Measurements from ENCODE around the gene MRGPRX3. TPM values are rescaled to one million over a fixed set of nuclear protein-coding genes. Genes with fewer than 3 reads are reported as not detected.

Gene MRGPRX3
- total and polyA plus RNA-seq, 2 of the 13 experiments (the other 11 are each of a cell fraction or from before 2014, with no cell fraction given), result 0.53 TPM; not detected in 1

GRCh38 chr11:18088366-18088765 is 44.0 kb upstream of the MRGPRX3 start:
- TF ChIP-seq ZXDC (CRISPR knock-in tag; IDR thresholded peaks at IDR 0.05) (no peak), ATF7 (IDR thresholded peaks at IDR 0.05) (peak; percentile 64), ATF7 (CRISPR knock-in tag; IDR thresholded peaks at IDR 0.05) (no peak)
- Histone ChIP-seq H3K4me3 (replicated peaks in 1 of 3; ENCODE audit: insufficient read depth in 1 of 3, low read depth in 2 of 3, low read length in 3 of 3) (no peak overlapping the region), H4K20me1 (ENCODE audit: insufficient read depth, low read length) (no peaks in the 10 kb centered on the region), H3K4me2 (ENCODE audit: low read depth, low read length) (no peak overlapping the region), H3K79me2 (ENCODE audit: insufficient read depth, low read length) (no peaks in the 10 kb centered on the region), H3K4me1 (ENCODE audit: insufficient read depth, low read length) (no peaks in the 10 kb centered on the region), H2AFZ (ENCODE audit: low read length) (no peak overlapping the region), H3K27me3 (ENCODE audit: control insufficient read depth in 1 of 2, insufficient read depth in 2 of 2, low read length in 2 of 2) (no peaks in the 10 kb centered on the region), H3K9me3 (ENCODE audit: low read length) (no peaks in the 10 kb centered on the region), H3K9ac (ENCODE audit: insufficient read depth, low read depth, low read length) (no peak overlapping the region), H3K27ac (ENCODE audit: extremely low read length, insufficient read depth, low read length) (no peak overlapping the region), H3K36me3 (replicated peaks in 1 of 2; ENCODE audit: control insufficient read depth in 1 of 2, insufficient read depth in 2 of 2, low read length in 2 of 2) (peaks cover 13 to 71% of the 10 kb centered on the region in 2 experiments)
- DNase-seq (ENCODE audit: low spot score) (no peak), FAIRE-seq (no peak), ATAC-seq (no peak)
- in situ Hi-C loops (cut with HindIII; ENCODE audit: extremely low pct_ligation_motif_present, low pct_unique_long_range_greater_than_20kb) (no loop called here), intact Hi-C loops (cut with micrococcal nuclease; ENCODE audit: unreplicated experiment) (no loop called here)
- POLR2A ChIA-PET, result no interaction called here
- CTCF ChIA-PET (ENCODE audit: low intra/inter-chr PET ratio, low total read pairs), result no interaction called here
- no TSS peak for BruUV-seq (replicated peaks)
- 95% methylated on average over 2 of the region's 2 CpGs for WGBS (ENCODE audit: low lambda C conversion rate)

- intact Hi-C loops (cut with micrococcal nuclease; ENCODE audit: unreplicated experiment) (no loop called here), in situ Hi-C loops (cut with HindIII; ENCODE audit: extremely low pct_ligation_motif_present, low pct_unique_long_range_greater_than_20kb) (no loop called here)
- ATAC-seq, result no peak
- no peak for FAIRE-seq
- ChIA-PET POLR2A (no interaction called here), CTCF (ENCODE audit: low intra/inter-chr PET ratio, low total read pairs) (no interaction called here)
- Histone ChIP-seq H3K27ac (ENCODE audit: extremely low read length, insufficient read depth, low read length) (no peak overlapping the region), H3K4me2 (ENCODE audit: low read depth, low read length) (no peak overlapping the region), H3K27me3 (ENCODE audit: control insufficient read depth in 1 of 2, insufficient read depth in 2 of 2, low read length in 2 of 2) (no peaks in the 10 kb centered on the region), H2AFZ (ENCODE audit: low read length) (no peak overlapping the region), H4K20me1 (ENCODE audit: insufficient read depth, low read length) (no peaks in the 10 kb centered on the region), H3K36me3 (replicated peaks in 1 of 2; ENCODE audit: control insufficient read depth in 1 of 2, insufficient read depth in 2 of 2, low read length in 2 of 2) (peaks cover 15 to 75% of the 10 kb centered on the region in 2 experiments), H3K9me3 (ENCODE audit: low read length) (no peaks in the 10 kb centered on the region), H3K4me1 (ENCODE audit: insufficient read depth, low read length) (no peaks in the 10 kb centered on the region), H3K9ac (ENCODE audit: insufficient read depth, low read depth, low read length) (no peak overlapping the region), H3K4me3 (replicated peaks in 1 of 3; ENCODE audit: insufficient read depth in 1 of 3, low read depth in 2 of 3, low read length in 3 of 3) (no peak overlapping the region), H3K79me2 (ENCODE audit: insufficient read depth, low read length) (no peaks in the 10 kb centered on the region)
- no peak for TF ChIP-seq ZNF33B (CRISPR knock-in tag; IDR thresholded peaks at IDR 0.05)
- no peak for TF ChIP-seq RNF2 (conservative IDR thresholded peaks at IDR 0.05; ENCODE audit: low read depth)
- TF ChIP-seq ZNF619 (CRISPR knock-in tag; IDR thresholded peaks at IDR 0.05), result no peak
- TF ChIP-seq DMAP1 (CRISPR knock-in tag; IDR thresholded peaks at IDR 0.05), result no peak
- no peak for TF ChIP-seq CSRNP2 (CRISPR knock-in tag; conservative IDR thresholded peaks at IDR 0.05; ENCODE audit: low read depth)
- TF ChIP-seq SIN3A (IDR thresholded peaks at IDR 0.05; ENCODE audit: borderline replicate concordance, low read depth, low read length), result no peak
- no peak for TF ChIP-seq ARID2 (CRISPR knock-in tag; IDR thresholded peaks at IDR 0.05; ENCODE audit: borderline replicate concordance)
- 98% methylated on average over 3 of the region's 3 CpGs for WGBS (ENCODE audit: low lambda C conversion rate)
- no TSS peak for BruUV-seq (replicated peaks)
- no peak for DNase-seq (ENCODE audit: low spot score)
Measured at GRCh38 chr11:18088966-18089365, 43.4 kb upstream of the MRGPRX3 start.

Data from HepG2 (cell line).